H1 (cell line): ENCODE data around the gene ENOSF1. TPM values are rescaled to one million over a fixed set of nuclear protein-coding genes. Genes with fewer than 3 reads are reported as not detected.

Source experiments
- CTCF ChIA-PET: fragments of 300-600 bp; sonication (Branson Sonifier 250); formaldehyde crosslinking; loops from one replicate; lab custom pipeline; 2021; ENCODE audit not compliant: partially characterized antibody; lab: Charles Lee
- POLR2A ChIA-PET: fragments of 300-600 bp; sonication (Branson Sonifier 250); formaldehyde crosslinking; loops from one replicate; lab custom pipeline; 2021; ENCODE audit warnings: inconsistent platforms; ENCODE audit not compliant: partially characterized antibody; lab: Charles Lee
- DNase-seq, 2 experiments: peaks; one replicate each; pipeline versions ENCODE4 v3.0.0 to v3.0.0-alpha.2; 2010 to 2022; ENCODE audit warnings: low spot score in 2 of 2, low read depth in 1 of 2, mixed read lengths in 1 of 2
- FAIRE-seq: peaks from 2 replicates; lab custom pipeline; 2011; peaks lifted over from hg19 to GRCh38; lab: Jason Lieb, UNC
- H2AFZ ChIP-seq: 2 replicates; pipeline ENCODE4 v1.8.1; 2012; ENCODE audit warnings: low read length, inconsistent platforms
- H2AK5ac ChIP-seq: 2 replicates; pipeline ENCODE4 v1.6.1; 2013; ENCODE audit warnings: low read depth, low read length
- H2BK120ac ChIP-seq: replicated peaks from 2 replicates; pipeline ENCODE3; 2013; ENCODE audit warnings: low read depth, low read length, inconsistent platforms
- H2BK12ac ChIP-seq: 2 replicates; pipeline ENCODE4 v1.6.1; 2013; ENCODE audit warnings: low read depth, low read length
- H2BK15ac ChIP-seq: 2 replicates; pipeline ENCODE4 v1.6.1; 2013; ENCODE audit warnings: low read length
- H2BK20ac ChIP-seq: 2 replicates; pipeline ENCODE4 v1.6.1; 2013; ENCODE audit warnings: low read length
- H2BK5ac ChIP-seq: 2 replicates; pipeline ENCODE4 v1.6.1; 2013; ENCODE audit warnings: low read depth, low read length
- H3K14ac ChIP-seq: 2 replicates; pipeline ENCODE4 v1.6.1; 2013; ENCODE audit warnings: inconsistent platforms; ENCODE audit not compliant: insufficient read length
- H3K18ac ChIP-seq: 2 replicates; pipeline ENCODE4 v1.6.1; 2013; ENCODE audit warnings: low read length; ENCODE audit errors: extremely low read depth
- H3K23ac ChIP-seq: 2 replicates; pipeline ENCODE4 v1.6.1; 2013; ENCODE audit warnings: inconsistent platforms; ENCODE audit not compliant: insufficient read length
- H3K23me2 ChIP-seq: 2 replicates; pipeline ENCODE4 v1.6.1; 2013; ENCODE audit warnings: low read depth, low read length
- H3K27ac ChIP-seq: 2 replicates; pipeline ENCODE4 v1.6.1; 2011; ENCODE audit warnings: low read depth, low read length, inconsistent platforms
- H3K27me3 ChIP-seq, 4 experiments: replicated peaks in 1 of 4; 1 replicate in 1 of 4; 2 replicates in 3 of 4; pipeline versions ENCODE4 v1.6.1 to v1.8.1; 2011 to 2013; ENCODE audit warnings: low read length in 3 of 4, mild to moderate bottlenecking in 3 of 4, inconsistent platforms in 2 of 4, mixed read lengths in 2 of 4, moderate library complexity in 1 of 4; ENCODE audit not compliant: control insufficient read depth in 3 of 4, insufficient read depth in 3 of 4; ENCODE audit errors: extremely low read depth in 1 of 4
- H3K36me3 ChIP-seq, 4 experiments: 2 replicates each; pipeline versions ENCODE4 v1.6.1 to v1.8.1; 2011 to 2013; ENCODE audit warnings: mild to moderate bottlenecking in 4 of 4, low read length in 3 of 4, moderate library complexity in 2 of 4, control low read depth in 1 of 4, inconsistent platforms in 1 of 4; ENCODE audit not compliant: insufficient read depth in 4 of 4, control insufficient read depth in 2 of 4
- H3K4ac ChIP-seq: replicated peaks from 2 replicates; pipeline ENCODE3; 2013; ENCODE audit warnings: low read length, low read depth, mixed read lengths, inconsistent platforms; ENCODE audit not compliant: insufficient read length
- H3K4me1 ChIP-seq, 4 experiments: replicated peaks in 1 of 4; 1 replicate in 1 of 4; 2 replicates in 3 of 4; pipeline versions ENCODE4 v1.6.1 to v1.8.1; 2011 to 2013; ENCODE audit warnings: low read length in 3 of 4, inconsistent platforms in 2 of 4, mixed read lengths in 1 of 4; ENCODE audit not compliant: insufficient read depth in 4 of 4, control insufficient read depth in 3 of 4
- H3K4me2 ChIP-seq, 2 experiments: 2 replicates each; pipeline versions ENCODE4 v1.6.1 to v1.8.1; 2011 to 2013; ENCODE audit warnings: low read depth in 2 of 2, low read length in 2 of 2, control low read depth in 1 of 2, inconsistent platforms in 1 of 2, mild to moderate bottlenecking in 1 of 2; ENCODE audit not compliant: insufficient read depth in 1 of 2
- H3K4me3 ChIP-seq, 4 experiments: fragments of 200-600, 300-600 bp in 1 of 4; sonication (generic), shearing (Covaris generic), sonication (Bioruptor Twin) in 1 of 4; 2 replicates each; pipeline versions ENCODE4 v1.5.1 to v1.8.1; 2011 to 2016; ENCODE audit warnings: low read length in 4 of 4, low read depth in 3 of 4, control low read depth in 2 of 4, inconsistent platforms in 2 of 4, mild to moderate bottlenecking in 2 of 4, mixed read lengths in 1 of 4, moderate library complexity in 1 of 4; ENCODE audit not compliant: insufficient read depth in 2 of 4; ENCODE audit errors: extremely low read depth in 1 of 4
- H3K56ac ChIP-seq: replicated peaks from 2 replicates; pipeline ENCODE3; 2013; ENCODE audit warnings: low read depth, mild to moderate bottlenecking, mixed read lengths, low read length, inconsistent platforms; ENCODE audit not compliant: insufficient read length
- H3K79me1 ChIP-seq: 2 replicates; pipeline ENCODE4 v1.6.1; 2013; ENCODE audit warnings: low read depth, low read length, control low read depth
- H3K79me2 ChIP-seq, 2 experiments: 2 replicates each; pipeline versions ENCODE4 v1.6.1 to v1.8.1; 2012 to 2013; ENCODE audit warnings: low read length in 2 of 2, mild to moderate bottlenecking in 2 of 2, inconsistent platforms in 1 of 2; ENCODE audit not compliant: insufficient read depth in 2 of 2, control insufficient read depth in 1 of 2
- H3K9ac ChIP-seq, 4 experiments: replicated peaks in 1 of 4; 1 replicate in 1 of 4; 2 replicates in 3 of 4; pipeline versions ENCODE4 v1.6.1 to v1.8.1; 2011 to 2013; ENCODE audit warnings: low read depth in 3 of 4, low read length in 3 of 4, control low read depth in 2 of 4, mild to moderate bottlenecking in 2 of 4, moderate library complexity in 2 of 4, inconsistent platforms in 1 of 4; ENCODE audit errors: extremely low read depth in 1 of 4
- H3K9me3 ChIP-seq, 2 experiments: 2 replicates each; pipeline versions ENCODE4 v1.6.1 to v1.8.1; 2012 to 2013; ENCODE audit warnings: mild to moderate bottlenecking in 2 of 2, moderate library complexity in 2 of 2, control low read depth in 1 of 2, inconsistent platforms in 1 of 2, low read depth in 1 of 2, low read length in 1 of 2, mixed read lengths in 1 of 2; ENCODE audit not compliant: insufficient read depth in 2 of 2
- H4K20me1 ChIP-seq, 2 experiments: replicated peaks in 1 of 2; 2 replicates each; pipeline versions ENCODE3 to v1.8.1; 2011 to 2013; ENCODE audit warnings: inconsistent platforms in 2 of 2, low read length in 2 of 2, mild to moderate bottlenecking in 1 of 2; ENCODE audit not compliant: insufficient read depth in 2 of 2, control insufficient read depth in 1 of 2
- H4K5ac ChIP-seq: 2 replicates; pipeline ENCODE4 v1.6.1; 2013; ENCODE audit warnings: low read length, low read depth, mixed read lengths, inconsistent platforms; ENCODE audit not compliant: insufficient read length
- H4K8ac ChIP-seq: 2 replicates; pipeline ENCODE4 v1.8.0; 2013; ENCODE audit warnings: mild to moderate bottlenecking, moderate library complexity, low read length, inconsistent platforms; ENCODE audit not compliant: insufficient read depth; ENCODE audit errors: extremely low read depth
- H4K91ac ChIP-seq: replicated peaks from 2 replicates; pipeline ENCODE3; 2013; ENCODE audit warnings: low read length, mixed read lengths, inconsistent platforms; ENCODE audit not compliant: insufficient read length
- CTCF ChIP-seq, 3 experiments: IDR thresholded peaks; 1 replicate in 2 of 3; 2 replicates in 1 of 3; pipeline versions ENCODE4 v1.5.1 to v1.6.1; 2011; ENCODE audit warnings: low read length in 3 of 3, mild to moderate bottlenecking in 3 of 3, inconsistent platforms in 2 of 3, low read depth in 1 of 3, moderate library complexity in 1 of 3; ENCODE audit not compliant: insufficient read depth in 1 of 3; ENCODE audit errors: control extremely low read depth in 1 of 3
- HDAC6 ChIP-seq: IDR thresholded peaks from one replicate; pipeline ENCODE4 v1.7.1; 2012; ENCODE audit warnings: low read depth, mild to moderate bottlenecking, inconsistent platforms, low read length, moderate library complexity
- SUZ12 ChIP-seq: fragments of 200-600 bp; sonication (generic); IDR thresholded peaks from 2 replicates; pipeline ENCODE4 v1.6.1; 2012; ENCODE audit warnings: mild to moderate bottlenecking, inconsistent platforms, low read length, moderate library complexity, mixed read lengths
- polyA plus RNA-seq, 7 experiments: library from polyadenylated mRNA; depleted of rRNA in 3 of 7; stranded (reverse) in 5 of 7; unstranded in 2 of 7; fragments of >200 nt in 5 of 7; fragments of 200-250 nt in 2 of 7; gene quantifications; 1 replicate in 5 of 7; 2 replicates in 1 of 7; 4 replicates in 1 of 7; pipeline versions ENCODE4 v1.2.1 to v1.2.3, GENCODE V29; 2011 to 2013; ENCODE audit warnings: missing spikeins in 2 of 7, mixed read lengths in 2 of 7
- total RNA-seq: library from RNA; stranded (reverse); fragmentation: NEBNext Ultra II Directional; extraction: Animal tissue kit (Norgen Biotek cat#: 25700); gene quantifications from 2 replicates; pipeline ENCODE4 v1.2.1, GENCODE V29; 2021

The ENOSF1 gene
- total and polyA plus RNA-seq, 2 of the 8 experiments (the other 6 are each of a cell fraction or from before 2014, with no cell fraction given): 15.4 to 26.4 TPM

- no peak overlapping the region for H3K18ac ChIP-seq
- no peak overlapping the region for H2BK120ac ChIP-seq
- H3K9me3 ChIP-seq: no peaks in the 10 kb centered on the region
- H4K5ac ChIP-seq: no peak overlapping the region
- no peak overlapping the region for H2AK5ac ChIP-seq
- no peak overlapping the region for H3K4me3 ChIP-seq
- DNase-seq (no peak), FAIRE-seq (no peak)
- peaks cover 6 to 10% of the 10 kb centered on the region in 2 experiments for H4K20me1 ChIP-seq
- H3K23ac ChIP-seq: no peak overlapping the region
- peaks cover 6 to 19% (median 14%) of the 10 kb centered on the region in 4 experiments; a peak in 7 of 8 replicates for H3K36me3 ChIP-seq
- H4K8ac ChIP-seq: no peak overlapping the region
- H2BK20ac ChIP-seq: no peak overlapping the region
- H2AFZ ChIP-seq: no peak overlapping the region
- no peak overlapping the region for H4K91ac ChIP-seq
- ChIA-PET CTCF (interaction anchor here (0.6 to 2.6 kb wide), 7 partner anchors 10 to 424 kb away, joined by 3 to 6 read pairs (median 4); no protein-coding TSS in a partner anchor), POLR2A (interaction anchor here (0.6 to 1.5 kb wide), 5 partner anchors 9 to 303 kb away, joined by 3 to 6 read pairs (median 4); no protein-coding TSS in a partner anchor)
- peaks cover 0 to 4% (median 0%) of the 10 kb centered on the region in 4 experiments; a peak in 1 of 7 replicates for H3K27me3 ChIP-seq
- H3K79me1 ChIP-seq: no peaks in the 10 kb centered on the region
- H3K27ac ChIP-seq: no peak overlapping the region
- H2BK12ac ChIP-seq: no peak overlapping the region
- H3K4me2 ChIP-seq: no peak overlapping the region
- no peak overlapping the region for H2BK5ac ChIP-seq
- peaks cover 2% of the 10 kb centered on the region; the same call in 1 of the 2 replicates for H3K23me2 ChIP-seq
- peaks cover 7 to 19% (median 11%) of the 10 kb centered on the region in 4 experiments for H3K4me1 ChIP-seq
- H3K79me2 ChIP-seq: no peaks in the 10 kb centered on the region
- H3K4ac ChIP-seq: no peak overlapping the region
- no peak overlapping the region for H3K14ac ChIP-seq
- no peak overlapping the region for H3K56ac ChIP-seq
- no peak overlapping the region for H2BK15ac ChIP-seq
- H3K9ac ChIP-seq: no peak overlapping the region
- TF ChIP-seq CTCF (IDR thresholded peaks at IDR 0.05; ENCODE audit: control extremely low read depth in 1 of 3, insufficient read depth in 1 of 3, low read depth in 1 of 3, low read length in 3 of 3) (no peak), HDAC6 (no peak), SUZ12 (no peak)
Observed at GRCh38 chr18:682833-683232, 29.6 kb downstream of the ENOSF1 start.
